A673 (cell line): ENCODE measurements around the gene TSHZ2.

ENCODE experiments used
- EZH2 ChIP-seq: fragments of 200-600 bp; sonication (generic); IDR thresholded peaks from 2 replicates; pipeline ENCODE4 v1.6.1; 2017; ENCODE audit warnings: borderline replicate concordance, low read depth, mild to moderate bottlenecking, mixed read lengths, antibody characterized with exemption, low read length; ENCODE audit not compliant: poor library complexity, severe bottlenecking
- TF ChIP-seq, protein P1 (sequence below): fragments of 300-800, 200-600 bp; sonication (generic); conservative IDR thresholded peaks from 2 replicates; pipeline ENCODE4 v1.5.1; 2017; ENCODE audit warnings: low read depth, mild to moderate bottlenecking, antibody characterized with exemption, low read length, moderate library complexity, mixed read lengths

GRCh38 chr20:53338716-53339115 lies 366.6 kb downstream of the TSHZ2 start:
- TF ChIP-seq, protein P1, sequence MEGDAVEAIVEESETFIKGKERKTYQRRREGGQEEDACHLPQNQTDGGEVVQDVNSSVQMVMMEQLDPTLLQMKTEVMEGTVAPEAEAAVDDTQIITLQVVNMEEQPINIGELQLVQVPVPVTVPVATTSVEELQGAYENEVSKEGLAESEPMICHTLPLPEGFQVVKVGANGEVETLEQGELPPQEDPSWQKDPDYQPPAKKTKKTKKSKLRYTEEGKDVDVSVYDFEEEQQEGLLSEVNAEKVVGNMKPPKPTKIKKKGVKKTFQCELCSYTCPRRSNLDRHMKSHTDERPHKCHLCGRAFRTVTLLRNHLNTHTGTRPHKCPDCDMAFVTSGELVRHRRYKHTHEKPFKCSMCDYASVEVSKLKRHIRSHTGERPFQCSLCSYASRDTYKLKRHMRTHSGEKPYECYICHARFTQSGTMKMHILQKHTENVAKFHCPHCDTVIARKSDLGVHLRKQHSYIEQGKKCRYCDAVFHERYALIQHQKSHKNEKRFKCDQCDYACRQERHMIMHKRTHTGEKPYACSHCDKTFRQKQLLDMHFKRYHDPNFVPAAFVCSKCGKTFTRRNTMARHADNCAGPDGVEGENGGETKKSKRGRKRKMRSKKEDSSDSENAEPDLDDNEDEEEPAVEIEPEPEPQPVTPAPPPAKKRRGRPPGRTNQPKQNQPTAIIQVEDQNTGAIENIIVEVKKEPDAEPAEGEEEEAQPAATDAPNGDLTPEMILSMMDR = no peak
- TF ChIP-seq EZH2 = no peak
